ENCODE data around the gene FOXD1. TPM values are rescaled to one million over a fixed set of nuclear protein-coding genes. Genes with fewer than 3 reads are reported as not detected.

Gene FOXD1
- total and polyA plus RNA-seq, 2 donors (not counting 3 experiments of a cell fraction or from before 2014, with no cell fraction given), result 0.06 to 0.20 TPM

DNA sequence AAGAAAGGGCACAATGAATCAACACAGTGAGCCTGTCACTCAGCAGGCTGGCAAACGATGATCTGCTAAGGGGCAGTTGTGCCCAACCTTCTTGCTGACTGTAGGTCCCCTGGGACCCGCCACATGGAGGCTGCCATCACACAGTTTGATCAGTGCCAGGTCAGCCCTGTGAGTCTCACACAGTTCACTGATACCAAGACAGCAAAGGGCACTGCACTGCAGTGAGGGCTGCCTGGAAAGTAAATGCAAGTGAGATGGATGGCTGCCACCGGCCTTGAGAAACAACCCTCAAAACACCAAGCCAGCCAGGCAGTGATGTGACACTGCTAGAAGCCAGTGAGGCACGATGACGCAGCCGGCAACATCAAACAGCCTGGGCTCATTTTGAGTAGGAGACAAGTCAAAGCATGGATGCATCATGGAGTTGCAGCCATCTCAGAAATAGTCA, 30.3 kb downstream of the FOXD1 start:
- DNase-seq (ENCODE audit: low read depth, low spot score) (no peak), FAIRE-seq (no peak)
- Histone ChIP-seq H3K9me1 (replicated peaks; ENCODE audit: control insufficient read depth, extremely low read depth, insufficient read depth, low read length) (no peaks in the 10 kb centered on the region), H2AFZ (ENCODE audit: low read depth, low read length) (no peak overlapping the region), H3K4me1 (ENCODE audit: control insufficient read depth, extremely low read depth, insufficient read depth, low read length) (no peaks in the 10 kb centered on the region), H3K27ac (ENCODE audit: insufficient read depth, low read depth, low read length) (no peak overlapping the region), H3K27me3 (ENCODE audit: control insufficient read depth in 2 of 2, insufficient read depth in 2 of 2, low read length in 2 of 2) (peaks cover 76 to 95% of the 10 kb centered on the region in 2 experiments), H3K36me3 (ENCODE audit: control insufficient read depth in 2 of 2, extremely low read depth in 1 of 2, insufficient read depth in 2 of 2, low read length in 2 of 2) (no peaks in the 10 kb centered on the region), H3K79me2 (ENCODE audit: control insufficient read depth, insufficient read depth, low read length) (no peaks in the 10 kb centered on the region), H3K4me3 (replicated peaks in 1 of 3; ENCODE audit: insufficient read depth in 1 of 3, low read depth in 1 of 3, low read length in 3 of 3) (no peak overlapping the region), H3K9ac (replicated peaks; ENCODE audit: extremely low read depth, insufficient read depth, low read length) (no peak overlapping the region), H3K9me3 (replicated peaks; ENCODE audit: control insufficient read depth, insufficient read depth, low read length) (no peaks in the 10 kb centered on the region), H4K20me1 (replicated peaks; ENCODE audit: control insufficient read depth, extremely low read depth, insufficient read depth, low read length) (no peaks in the 10 kb centered on the region), H3K4me2 (ENCODE audit: insufficient read depth, low read length) (no peak overlapping the region)
- intact Hi-C loops (cut with micrococcal nuclease) (no loop called here), dilution Hi-C loops (cut with MboI; ENCODE audit: extremely low pct_ligation_motif_present, low sequenced_read_pairs) (no loop called here)
- POLR2A ChIA-PET, result no interaction called here
- no TSS peak for BruUV-seq (replicated peaks)
- CTCF ChIA-PET, result interaction anchor here (0.9 to 2.1 kb wide), 6 partner anchors 12 to 203 kb away, joined by 3 to 7 read pairs (median 4); no protein-coding TSS in a partner anchor
- no peak for TF ChIP-seq GATA2 (IDR thresholded peaks at IDR 0.05; ENCODE audit: insufficient read depth, insufficient read length, low read depth, low read length)
- no peak for TF ChIP-seq POLR2A (IDR thresholded peaks at IDR 0.05; ENCODE audit: low read depth, low read length)
- TF ChIP-seq EZH2 (IDR thresholded peaks at IDR 0.05; ENCODE audit: borderline replicate concordance, low read depth, low read length, severe bottlenecking), result no peak
- TF ChIP-seq, protein P1, sequence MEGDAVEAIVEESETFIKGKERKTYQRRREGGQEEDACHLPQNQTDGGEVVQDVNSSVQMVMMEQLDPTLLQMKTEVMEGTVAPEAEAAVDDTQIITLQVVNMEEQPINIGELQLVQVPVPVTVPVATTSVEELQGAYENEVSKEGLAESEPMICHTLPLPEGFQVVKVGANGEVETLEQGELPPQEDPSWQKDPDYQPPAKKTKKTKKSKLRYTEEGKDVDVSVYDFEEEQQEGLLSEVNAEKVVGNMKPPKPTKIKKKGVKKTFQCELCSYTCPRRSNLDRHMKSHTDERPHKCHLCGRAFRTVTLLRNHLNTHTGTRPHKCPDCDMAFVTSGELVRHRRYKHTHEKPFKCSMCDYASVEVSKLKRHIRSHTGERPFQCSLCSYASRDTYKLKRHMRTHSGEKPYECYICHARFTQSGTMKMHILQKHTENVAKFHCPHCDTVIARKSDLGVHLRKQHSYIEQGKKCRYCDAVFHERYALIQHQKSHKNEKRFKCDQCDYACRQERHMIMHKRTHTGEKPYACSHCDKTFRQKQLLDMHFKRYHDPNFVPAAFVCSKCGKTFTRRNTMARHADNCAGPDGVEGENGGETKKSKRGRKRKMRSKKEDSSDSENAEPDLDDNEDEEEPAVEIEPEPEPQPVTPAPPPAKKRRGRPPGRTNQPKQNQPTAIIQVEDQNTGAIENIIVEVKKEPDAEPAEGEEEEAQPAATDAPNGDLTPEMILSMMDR (IDR thresholded peaks at IDR 0.05; ENCODE audit: extremely low read depth in 1 of 2, insufficient read depth in 1 of 2, low read depth in 1 of 2, low read length in 2 of 2), result no peak
- TF ChIP-seq MYC (IDR thresholded peaks at IDR 0.05; ENCODE audit: low read depth, low read length), result no peak
- TF ChIP-seq POLR2AphosphoS5 (IDR thresholded peaks at IDR 0.05; ENCODE audit: insufficient read depth, low read depth, low read length), result no peak
- TF ChIP-seq JUN (IDR thresholded peaks at IDR 0.05; ENCODE audit: borderline replicate concordance, insufficient read depth, insufficient read length, low read depth), result no peak
- TF ChIP-seq FOS (IDR thresholded peaks at IDR 0.05; ENCODE audit: borderline replicate concordance, insufficient read depth, low read length), result no peak
- TF ChIP-seq, protein P2, sequence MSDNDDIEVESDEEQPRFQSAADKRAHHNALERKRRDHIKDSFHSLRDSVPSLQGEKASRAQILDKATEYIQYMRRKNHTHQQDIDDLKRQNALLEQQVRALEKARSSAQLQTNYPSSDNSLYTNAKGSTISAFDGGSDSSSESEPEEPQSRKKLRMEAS (IDR thresholded peaks at IDR 0.05; ENCODE audit: insufficient read depth, insufficient read length), result no peak
